NB4 (cell line): ENCODE measurements around the gene SLC22A2.

ENCODE experiments used
- POLR2A ChIP-seq: IDR thresholded peaks from 2 replicates; pipeline ENCODE4 v1.6.1; 2011; ENCODE audit warnings: mild to moderate bottlenecking; ENCODE audit not compliant: insufficient read length; ENCODE audit errors: extremely low read depth
- TF ChIP-seq, protein P1 (sequence below): IDR thresholded peaks from one replicate; pipeline ENCODE4 v1.5.1; 2012; ENCODE audit warnings: low read depth, low read length
- TF ChIP-seq, protein P2 (sequence below): IDR thresholded peaks from 2 replicates; pipeline ENCODE4 v1.6.1; 2011; ENCODE audit warnings: low read depth, low read length

DNA sequence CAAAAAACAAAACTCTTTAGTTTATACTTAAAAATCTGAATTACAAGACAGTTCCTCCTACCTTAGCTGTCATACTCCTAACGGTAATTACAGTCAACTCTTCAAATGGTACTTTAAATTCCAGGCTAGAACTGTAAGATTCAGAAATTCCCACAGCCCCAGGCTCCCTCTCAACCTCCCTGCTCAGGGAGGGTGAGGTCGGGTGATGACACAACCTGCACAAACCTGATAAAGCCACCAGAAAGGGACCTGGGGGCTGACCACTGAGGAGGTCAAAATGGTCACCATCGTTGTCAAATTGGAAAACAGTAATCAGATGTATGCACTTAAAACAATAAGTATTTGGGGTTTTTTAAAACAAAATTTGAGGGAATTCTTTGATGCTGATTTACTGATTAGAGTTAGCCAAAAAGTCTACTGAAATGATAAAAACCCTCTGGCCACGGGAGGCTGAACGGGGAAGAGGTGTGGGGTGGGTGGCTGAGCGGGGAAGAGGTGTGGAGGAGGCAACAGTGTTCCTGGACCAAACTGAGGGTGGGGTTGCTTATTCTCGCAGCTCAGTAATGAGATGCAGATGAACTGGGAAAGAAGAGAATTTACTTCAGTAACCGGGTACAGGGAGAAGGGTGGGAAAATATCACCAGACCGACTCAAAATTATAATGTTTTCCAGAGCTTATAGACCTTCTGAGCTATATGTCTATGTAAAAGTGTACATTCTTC is 84.7 kb downstream of the SLC22A2 start:
- TF ChIP-seq, protein P1, sequence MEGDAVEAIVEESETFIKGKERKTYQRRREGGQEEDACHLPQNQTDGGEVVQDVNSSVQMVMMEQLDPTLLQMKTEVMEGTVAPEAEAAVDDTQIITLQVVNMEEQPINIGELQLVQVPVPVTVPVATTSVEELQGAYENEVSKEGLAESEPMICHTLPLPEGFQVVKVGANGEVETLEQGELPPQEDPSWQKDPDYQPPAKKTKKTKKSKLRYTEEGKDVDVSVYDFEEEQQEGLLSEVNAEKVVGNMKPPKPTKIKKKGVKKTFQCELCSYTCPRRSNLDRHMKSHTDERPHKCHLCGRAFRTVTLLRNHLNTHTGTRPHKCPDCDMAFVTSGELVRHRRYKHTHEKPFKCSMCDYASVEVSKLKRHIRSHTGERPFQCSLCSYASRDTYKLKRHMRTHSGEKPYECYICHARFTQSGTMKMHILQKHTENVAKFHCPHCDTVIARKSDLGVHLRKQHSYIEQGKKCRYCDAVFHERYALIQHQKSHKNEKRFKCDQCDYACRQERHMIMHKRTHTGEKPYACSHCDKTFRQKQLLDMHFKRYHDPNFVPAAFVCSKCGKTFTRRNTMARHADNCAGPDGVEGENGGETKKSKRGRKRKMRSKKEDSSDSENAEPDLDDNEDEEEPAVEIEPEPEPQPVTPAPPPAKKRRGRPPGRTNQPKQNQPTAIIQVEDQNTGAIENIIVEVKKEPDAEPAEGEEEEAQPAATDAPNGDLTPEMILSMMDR = no peak
- no peak for TF ChIP-seq POLR2A
- TF ChIP-seq, protein P2, sequence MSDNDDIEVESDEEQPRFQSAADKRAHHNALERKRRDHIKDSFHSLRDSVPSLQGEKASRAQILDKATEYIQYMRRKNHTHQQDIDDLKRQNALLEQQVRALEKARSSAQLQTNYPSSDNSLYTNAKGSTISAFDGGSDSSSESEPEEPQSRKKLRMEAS = no peak
